T-cell (primary cell): Measurements from ENCODE around the gene HTR3D. TPM values are rescaled to one million over a fixed set of nuclear protein-coding genes. Genes with fewer than 3 reads are reported as not detected.

ENCODE experiments used
- ATAC-seq, 4 experiments: fragments of 200-7000 bp in 3 of 4; fragments of 150-1000 bp in 1 of 4; cut with Tn5 transposase; replicated peaks in 1 of 4; 1 replicate in 3 of 4; 2 replicates in 1 of 4; pipeline ENCODE4 v1.10.0; 2021; ENCODE audit warnings: moderate library complexity in 3 of 4, mild to moderate bottlenecking in 2 of 4, moderate number of reproducible peaks in 1 of 4
- CTCF ChIA-PET, 2 donors: fragments of 300-600 bp; sonication (Branson Sonifier 250); formaldehyde crosslinking; loops; one replicate each; lab custom pipeline; 2022; ENCODE audit warnings: antibody characterized with exemption in 2 of 2; lab: Charles Lee
- POLR2A ChIA-PET, 2 donors: fragments of 300-600 bp; sonication (Branson Sonifier 250); formaldehyde crosslinking; loops; one replicate each; lab custom pipeline; 2022; ENCODE audit warnings: antibody characterized with exemption in 2 of 2; lab: Charles Lee
- DNase-seq, 35 experiments: peaks; one replicate each; pipeline versions ENCODE4 v3.0.0 to v3.0.0-alpha.2; 2013 to 2023
- H3K27ac ChIP-seq: one replicate; pipeline ENCODE4 v1.5.1; 2013; ENCODE audit warnings: low read length
- H3K27me3 ChIP-seq, 2 experiments: replicated peaks in 1 of 2; 1 replicate in 1 of 2; 2 replicates in 1 of 2; pipeline versions ENCODE4 v1.6.1 to v1.7.0; 2013; ENCODE audit warnings: low read length in 1 of 2, mixed read lengths in 1 of 2; ENCODE audit not compliant: control insufficient read depth in 2 of 2, insufficient read depth in 2 of 2; ENCODE audit errors: extremely low read depth in 1 of 2
- H3K36me3 ChIP-seq, 2 donors: 1 replicate in 1 of 2; 2 replicates in 1 of 2; pipeline versions ENCODE4 v1.6.1 to v1.7.0; 2013; ENCODE audit warnings: low read length in 1 of 2; ENCODE audit not compliant: control insufficient read depth in 2 of 2, insufficient read depth in 1 of 2; ENCODE audit errors: extremely low read depth in 1 of 2
- H3K4me1 ChIP-seq, 2 experiments: 1 replicate in 1 of 2; 2 replicates in 1 of 2; pipeline versions ENCODE4 v1.6.1 to v1.7.0; 2013; ENCODE audit warnings: low read length in 2 of 2, mixed read lengths in 1 of 2; ENCODE audit not compliant: insufficient read depth in 2 of 2, control insufficient read depth in 1 of 2; ENCODE audit errors: extremely low read depth in 1 of 2
- H3K4me3 ChIP-seq, 2 donors: 1 replicate in 1 of 2; 2 replicates in 1 of 2; pipeline versions ENCODE4 v1.5.1 to v1.7.0; 2013; ENCODE audit warnings: mild to moderate bottlenecking in 2 of 2, low read length in 1 of 2, moderate library complexity in 1 of 2; ENCODE audit not compliant: control insufficient read depth in 1 of 2; ENCODE audit errors: extremely low read depth in 1 of 2
- H3K9me3 ChIP-seq: 2 replicates; pipeline ENCODE4 v1.7.0; 2013
- H3K27ac Mint-ChIP-seq, 2 donors: one replicate each; pipeline ENCODE4 v1.8.0; 2020 to 2021; ENCODE audit warnings: mild to moderate bottlenecking in 2 of 2, mixed read lengths in 2 of 2
- H3K27me3 Mint-ChIP-seq, 2 donors: one replicate each; pipeline ENCODE4 v1.8.0; 2021 to 2022; ENCODE audit warnings: mixed read lengths in 2 of 2
- H3K36me3 Mint-ChIP-seq: one replicate; pipeline ENCODE4 v1.8.0; 2021; ENCODE audit warnings: mixed read lengths
- H3K4me1 Mint-ChIP-seq, 3 donors: one replicate each; pipeline ENCODE4 v1.8.0; 2020 to 2022; ENCODE audit warnings: mixed read lengths in 3 of 3, mild to moderate bottlenecking in 1 of 3
- H3K4me3 Mint-ChIP-seq, 3 donors: one replicate each; pipeline ENCODE4 v1.8.0; 2020 to 2022; ENCODE audit warnings: mild to moderate bottlenecking in 3 of 3, mixed read lengths in 3 of 3, moderate library complexity in 3 of 3
- H3K9me3 Mint-ChIP-seq, 3 donors: one replicate each; pipeline ENCODE4 v1.8.0; 2020 to 2022; ENCODE audit warnings: mixed read lengths in 3 of 3
- WGBS: methylation state at CpG from one replicate; pipeline ENCODE4 v1.1.5; 2013; ENCODE audit warnings: missing lambda C conversion rate; ENCODE audit not compliant: insufficient coverage; 5-methylcytosine and 5-hydroxymethylcytosine counted together
- total RNA-seq, 35 experiments: library from RNA in 6 of 35; stranded (reverse) in 6 of 35; fragments of 120-200 nt in 1 of 35; gene quantifications; one replicate each; pipeline versions ENCODE4 v1.2.1 to v1.2.4 and lab custom pipeline; 2013 to 2026

The HTR3D gene
- total RNA-seq, 5 donors from 2014 or later (not counting 1 experiment from before 2014, with no cell fraction given), result not detected

- ATAC-seq (no peak), DNase-seq (no peak)
- H3K27ac Mint-ChIP-seq, result no peak overlapping the region
- peaks cover 6 to 12% (median 10%) of the 10 kb centered on the region in 3 donors for H3K9me3 Mint-ChIP-seq
- no peaks in the 10 kb centered on the region for H3K36me3 Mint-ChIP-seq
- no peaks in the 10 kb centered on the region for H3K4me1 ChIP-seq
- no peak overlapping the region for H3K27ac ChIP-seq
- H3K27me3 ChIP-seq, result peaks cover 0 to 3% of the 10 kb centered on the region in 2 experiments
- ChIA-PET POLR2A (no interaction called here), CTCF (no interaction called here)
- no peak overlapping the region for H3K4me3 ChIP-seq
- H3K9me3 ChIP-seq, result no peaks in the 10 kb centered on the region
- H3K4me3 Mint-ChIP-seq, result no peak overlapping the region
- WGBS, result 82% methylated on average over 14 of the region's 16 CpGs
- H3K4me1 Mint-ChIP-seq, result peaks cover 8 to 11% (median 10%) of the 10 kb centered on the region in 3 donors
- peaks cover 0 to 8% of the 10 kb centered on the region in 2 donors for H3K27me3 Mint-ChIP-seq
- no peaks in the 10 kb centered on the region for H3K36me3 ChIP-seq
Observed at GRCh38 chr3:184081116-184081830, 49.7 kb downstream of the HTR3D start.

DNA sequence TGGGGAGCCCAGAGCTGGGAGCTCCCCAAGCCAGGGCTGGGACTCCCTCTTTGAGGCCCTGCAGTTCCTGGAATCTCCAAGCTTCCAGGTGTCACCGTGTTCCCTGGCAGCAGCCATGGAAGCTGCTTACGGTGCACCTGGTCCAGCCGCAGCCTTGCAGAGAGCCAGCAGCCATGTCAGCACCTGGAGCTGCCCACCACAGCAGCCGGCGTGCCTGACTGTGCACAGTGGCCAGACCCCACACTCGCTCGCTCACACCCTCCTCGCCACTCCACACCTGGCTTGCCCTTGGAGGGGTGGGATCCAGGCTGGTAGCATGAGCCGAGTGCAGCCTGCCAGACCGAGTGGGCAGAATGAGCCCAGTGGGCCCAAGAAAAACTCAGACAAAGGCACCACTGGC lies 50.5 kb downstream of the HTR3D start:
- Mint-ChIP-seq H3K4me1 (peaks cover 8 to 14% (median 12%) of the 10 kb centered on the region in 3 donors), H3K4me3 (no peak overlapping the region), H3K27ac (no peak overlapping the region), H3K27me3 (peaks cover 0 to 8% of the 10 kb centered on the region in 2 donors), H3K9me3 (peaks cover 6 to 15% (median 10%) of the 10 kb centered on the region in 3 donors), H3K36me3 (peaks cover 3% of the 10 kb centered on the region)
- CTCF ChIA-PET, result no interaction called here
- Histone ChIP-seq H3K27ac (no peak overlapping the region), H3K27me3 (no peaks in the 10 kb centered on the region), H3K9me3 (no peaks in the 10 kb centered on the region), H3K4me1 (no peaks in the 10 kb centered on the region), H3K4me3 (no peak overlapping the region), H3K36me3 (no peaks in the 10 kb centered on the region)
- ATAC-seq, result no peak
- POLR2A ChIA-PET, result no interaction called here
- DNase-seq, result no peak
- WGBS, result 94% methylated on average over 9 of the region's 10 CpGs

- H3K4me3 ChIP-seq, result no peak overlapping the region
- no peaks in the 10 kb centered on the region for H3K36me3 ChIP-seq
- Mint-ChIP-seq H3K27me3 (peaks cover 0 to 8% of the 10 kb centered on the region in 2 donors), H3K9me3 (peaks cover 6 to 15% (median 10%) of the 10 kb centered on the region in 3 donors), H3K36me3 (peaks cover 3% of the 10 kb centered on the region), H3K27ac (no peak overlapping the region), H3K4me1 (peaks cover 8 to 14% (median 12%) of the 10 kb centered on the region in 3 donors), H3K4me3 (no peak overlapping the region)
- no CpG with 5 or more reads among the region's 2 CpGs for WGBS
- H3K9me3 ChIP-seq, result no peaks in the 10 kb centered on the region
- ATAC-seq (no peak), DNase-seq (no peak)
- ChIA-PET POLR2A (interaction anchor here in 1 of 2 donors (0.5 kb wide), 1 partner anchor 192 kb away, joined by 3 read pairs; no protein-coding TSS in a partner anchor), CTCF (no interaction called here)
- H3K27ac ChIP-seq, result no peak overlapping the region
- H3K4me1 ChIP-seq, result no peaks in the 10 kb centered on the region
- no peaks in the 10 kb centered on the region for H3K27me3 ChIP-seq
Observed at GRCh38 chr3:184082465-184082864, 50.9 kb downstream of the HTR3D start.

GRCh38 chr3:184085389-184085852 lies 53.9 kb downstream of the HTR3D start:
- DNase-seq (no peak), ATAC-seq (peak in 3 of 4 experiments; percentile 77 to 90 (median 78))
- H3K27ac ChIP-seq, result no peak overlapping the region
- no peaks in the 10 kb centered on the region for H3K4me1 ChIP-seq
- Mint-ChIP-seq H3K36me3 (peaks cover 3% of the 10 kb centered on the region), H3K27ac (peak overlapping the region; percentile 75 to 86), H3K4me1 (peaks cover 8 to 14% (median 12%) of the 10 kb centered on the region in 3 donors), H3K27me3 (peaks cover 0 to 2% of the 10 kb centered on the region in 2 donors), H3K4me3 (no peak overlapping the region), H3K9me3 (peaks cover 6 to 15% (median 10%) of the 10 kb centered on the region in 3 donors)
- no peak overlapping the region for H3K4me3 ChIP-seq
- no peaks in the 10 kb centered on the region for H3K36me3 ChIP-seq
- ChIA-PET CTCF (interaction anchor here in 1 of 2 donors (0.6 kb wide), 2 partner anchors 10 to 1746 kb away, joined by 3 read pairs; no protein-coding TSS in a partner anchor), POLR2A (no interaction called here)
- 62% methylated on average over 3 of the region's 3 CpGs for WGBS
- no peaks in the 10 kb centered on the region for H3K27me3 ChIP-seq
- no peaks in the 10 kb centered on the region for H3K9me3 ChIP-seq

Other genes starting within 250 kb of the HTR3D start
- 1 to 10 TPM; 1.2 to 3.3 (median 2.1) TPM for gene MAP6D1, start 206.2 kb upstream of the HTR3D start, total RNA-seq
- gene PARL, start 146.9 kb upstream of the HTR3D start, total RNA-seq, result 10 to 100 TPM; 38.8 to 46.2 (median 41.3) TPM
- gene ABCC5, start 13.9 kb upstream of the HTR3D start, total RNA-seq, result 10 to 100 TPM; 17.6 to 34.3 (median 30.2) TPM
- gene HTR3C, start 21.3 kb downstream of the HTR3D start, total RNA-seq, result not detected
- not detected for gene HTR3E, start 65.3 kb downstream of the HTR3D start, total RNA-seq
- 10 to 100 TPM; 57.8 to 74.3 (median 72.3) TPM for gene EIF2B5, start 103.6 kb downstream of the HTR3D start, total RNA-seq
- 10 to 100 TPM; 33.8 to 60.2 (median 51.2) TPM for gene DVL3, start 123.6 kb downstream of the HTR3D start, total RNA-seq
- 100 to 1,000 TPM; 124 to 196 (median 188) TPM for gene AP2M1, start 143.1 kb downstream of the HTR3D start, total RNA-seq
- gene ABCF3, start 154.5 kb downstream of the HTR3D start, total RNA-seq, result 100 to 1,000 TPM; 112 to 145 (median 125) TPM
- under 1 TPM in 3 of 5 donors, not detected in 2; 0.10 to 0.23 (median 0.16) TPM for gene VWA5B2, start 197.8 kb downstream of the HTR3D start, total RNA-seq
- 10 to 100 TPM; 18.7 to 43.1 (median 39.9) TPM for gene ALG3, start 217.2 kb downstream of the HTR3D start, total RNA-seq
- gene EEF1AKMT4, start 217.9 kb downstream of the HTR3D start, total RNA-seq, result 1 to 10 TPM in 4 of 5 donors, under 1 TPM in 1; 0.37 to 4.0 (median 2.3) TPM
- under 1 TPM in 1 of 5 donors, not detected in 4; 0.19 TPM for gene CAMK2N2, start 229.8 kb downstream of the HTR3D start, total RNA-seq
- not detected for gene ECE2, start 244.3 kb downstream of the HTR3D start, total RNA-seq